GM12878 (cell line): Measurements from ENCODE around the gene SLC11A2. TPM values are rescaled to one million over a fixed set of nuclear protein-coding genes. Genes with fewer than 3 reads are reported as not detected.

Experiments
- ATAC-seq: fragments of 200-7000 bp; cut with Tn5 transposase; 3 replicates; pipeline ENCODE4 v1.9.1; 2020; ENCODE audit warnings: mild to moderate bottlenecking, moderate library complexity
- Bru-seq: library from RNA; stranded (reverse); fragments of 400-500 nt; gene quantifications from one replicate; lab custom pipeline; 2021; lab: Mats Ljungman, UMichigan
- BruChase-seq, 2 experiments: library from RNA; stranded (reverse); fragments of 400-500 nt; gene quantifications; one replicate each; lab custom pipeline; 2021; lab: Mats Ljungman, UMichigan
- BruUV-seq: library from RNA; stranded (reverse); fragments of 400-500 nt; replicated peaks from 2 replicates; lab custom pipeline; 2021; lab: Mats Ljungman, UMichigan
- CTCF ChIA-PET: fragments of 300-600 bp; sonication (Branson Sonifier 250); formaldehyde crosslinking; extraction: SDS; loops from one replicate; lab custom pipeline; 2021; ENCODE audit warnings: inconsistent platforms; lab: Yijun Ruan, JAX
- POLR2A ChIA-PET: fragments of 350-600 bp; formaldehyde crosslinking; extraction: SDS; loops from one replicate; lab custom pipeline; 2021; ENCODE audit warnings: inconsistent platforms; lab: Charles Lee
- RAD21 ChIA-PET: fragments of 300-600 bp; sonication (Branson Sonifier 250); formaldehyde crosslinking; loops from one replicate; lab custom pipeline; 2023; ENCODE audit warnings: antibody characterized with exemption; ENCODE audit not compliant: unreplicated experiment; lab: Charles Lee
- SMC1A ChIA-PET: fragments of 300-600 bp; sonication (Branson Sonifier 250); formaldehyde crosslinking; loops from one replicate; lab custom pipeline; 2023; ENCODE audit not compliant: unreplicated experiment, uncharacterized antibody; lab: Charles Lee
- DNase-seq: peaks from one replicate; pipeline ENCODE4 v3.0.0-alpha.2; 2011; ENCODE audit warnings: low read depth, low spot score
- FAIRE-seq: peaks from 3 replicates; lab custom pipeline; 2011; peaks lifted over from hg19 to GRCh38; lab: Jason Lieb, UNC
- H2AFZ ChIP-seq: 2 replicates; pipeline ENCODE4 v1.6.0; 2011; ENCODE audit warnings: low read depth, low read length, control low read depth; ENCODE audit not compliant: control insufficient read depth
- H3K27ac ChIP-seq: 2 replicates; pipeline ENCODE4 v1.5.1; 2011; ENCODE audit warnings: control low read depth; ENCODE audit not compliant: control insufficient read depth, insufficient read depth
- H3K27me3 ChIP-seq, 2 experiments: replicated peaks in 1 of 2; 2 replicates each; pipeline versions ENCODE4 v1.6.0 to v1.6.1; 2011; ENCODE audit warnings: low read length in 1 of 2; ENCODE audit not compliant: control insufficient read depth in 2 of 2, insufficient read depth in 2 of 2
- H3K36me3 ChIP-seq, 2 experiments: 2 replicates each; pipeline ENCODE4 v1.5.1; 2011; ENCODE audit warnings: low read length in 1 of 2; ENCODE audit not compliant: control insufficient read depth in 2 of 2, insufficient read depth in 2 of 2
- H3K4me1 ChIP-seq: 2 replicates; pipeline ENCODE4 v1.6.1; 2011; ENCODE audit warnings: mild to moderate bottlenecking, low read length, moderate library complexity, mixed read lengths; ENCODE audit not compliant: control insufficient read depth, insufficient read depth
- H3K4me2 ChIP-seq: 2 replicates; pipeline ENCODE4 v1.6.0; 2011; ENCODE audit warnings: control low read depth; ENCODE audit not compliant: control insufficient read depth, insufficient read depth
- H3K4me3 ChIP-seq: fragments of 200-600 bp; sonication (generic); 2 replicates; pipeline ENCODE4 v1.5.1; 2016
- H3K79me2 ChIP-seq: 2 replicates; pipeline ENCODE4 v1.6.0; 2011; ENCODE audit warnings: low read length; ENCODE audit not compliant: control insufficient read depth, insufficient read depth
- H3K9ac ChIP-seq: 2 replicates; pipeline ENCODE4 v1.8.0; 2011; ENCODE audit warnings: low read length, control low read depth, mixed read lengths; ENCODE audit not compliant: control insufficient read depth, insufficient read depth
- H3K9me3 ChIP-seq: replicated peaks from 3 replicates; pipeline ENCODE4 v1.5.1; 2011; ENCODE audit warnings: mild to moderate bottlenecking, low read length; ENCODE audit not compliant: control insufficient read depth, insufficient read depth
- H4K20me1 ChIP-seq: 2 replicates; pipeline ENCODE4 v1.6.0; 2011; ENCODE audit not compliant: control insufficient read depth, insufficient read depth
- BACH1 ChIP-seq: fragments of 450-650 bp; IDR thresholded peaks from 2 replicates; pipeline ENCODE4 v1.6.1; 2017; ENCODE audit warnings: mild to moderate bottlenecking, borderline replicate concordance
- BHLHE40 ChIP-seq, 2 experiments: fragments of 450-650 bp in 1 of 2; IDR thresholded peaks; 2 replicates each; pipeline ENCODE4 v1.6.1; 2011 to 2017; ENCODE audit warnings: low read depth in 2 of 2, borderline replicate concordance in 1 of 2, improper control_type of control experiment in 1 of 2, low read length in 1 of 2, mild to moderate bottlenecking in 1 of 2
- EED ChIP-seq: sonication (generic); IDR thresholded peaks from 2 replicates; pipeline ENCODE4 v1.6.1; 2016; ENCODE audit warnings: antibody characterized with exemption, low read depth
- HCFC1 ChIP-seq: fragments of 150-350 bp; IDR thresholded peaks from 2 replicates; pipeline ENCODE4 v1.6.1; 2014; ENCODE audit warnings: low read length
- HDAC6 ChIP-seq: fragments of 200-600 bp; sonication (generic); IDR thresholded peaks from one replicate; pipeline ENCODE4 v1.8.0; 2017; ENCODE audit warnings: antibody characterized with exemption; ENCODE audit not compliant: unreplicated experiment
- KLF5 ChIP-seq: fragments of 450-650 bp; IDR thresholded peaks from 2 replicates; pipeline ENCODE4 v1.6.1; 2014; ENCODE audit warnings: mild to moderate bottlenecking; ENCODE audit not compliant: partially characterized antibody
- MLLT1 ChIP-seq: fragments of 450-650 bp; IDR thresholded peaks from 2 replicates; pipeline ENCODE4 v1.6.1; 2016; ENCODE audit warnings: mild to moderate bottlenecking
- NRF1 ChIP-seq: conservative IDR thresholded peaks from 2 replicates; pipeline ENCODE4 v1.6.1; 2011; ENCODE audit warnings: mild to moderate bottlenecking, low read depth, low read length, improper control_type of control experiment
- POLR2AphosphoS2 ChIP-seq: IDR thresholded peaks from 2 replicates; pipeline ENCODE4 v1.6.1; 2011; ENCODE audit warnings: low read depth, mild to moderate bottlenecking, low read length, improper control_type of control experiment, moderate library complexity
- RFX5 ChIP-seq: IDR thresholded peaks from 2 replicates; pipeline ENCODE4 v1.6.1; 2011; ENCODE audit warnings: low read depth, low read length, improper control_type of control experiment
- ZNF592 ChIP-seq: fragments of 450-650 bp; IDR thresholded peaks from 2 replicates; pipeline ENCODE4 v1.6.1; 2017; ENCODE audit warnings: mild to moderate bottlenecking, moderate library complexity
- WGBS: methylation state at CpG from one replicate; pipeline ENCODE4 v1.1.6; 2016; ENCODE audit warnings: low lambda C conversion rate; ENCODE audit not compliant: insufficient replicate concordance, insufficient coverage; ENCODE audit errors: missing lambda C conversion rate; 5-methylcytosine and 5-hydroxymethylcytosine counted together
- in situ Hi-C: fragments of 300-500 bp; cut with MboI; formaldehyde crosslinking; loops from 9 replicates; pipeline ENCODE4 v1.14.3; 2018; ENCODE audit warnings: mixed read lengths
- intact Hi-C: fragments of 100-400 bp; cut with micrococcal nuclease; formaldehyde crosslinking; loops from one replicate; pipeline ENCODE4 v1.14.2; 2022; ENCODE audit not compliant: unreplicated experiment
- long read RNA-seq, 2 experiments: library from polyadenylated mRNA; unstranded; transcript quantifications; one replicate each; pipeline ENCODE4 v2.0.0, GENCODE V29; 2019 to 2020
- polyA minus RNA-seq, 3 experiments: library from RNA; depleted of rRNA, polyadenylated mRNA; stranded (reverse); fragments of >200 nt; gene quantifications; 2 replicates each; pipeline ENCODE4 v1.2.3, GENCODE V29; 2011
- polyA plus RNA-seq, 11 experiments: library from polyadenylated mRNA; depleted of rRNA in 4 of 11; unstranded in 6 of 11; stranded (reverse) in 5 of 11; fragments of >200 nt; fragmentation: Nextera tagmentation in 4 of 11; fragmentation: Illumina TruSeq in 1 of 11; extraction: Ambion mirVana in 4 of 11; extraction: Trizol in 1 of 11; gene quantifications; 1 replicate in 1 of 11; 2 replicates in 10 of 11; pipeline versions ENCODE4 v1.2.1 to v1.2.3, GENCODE V29; 2011 to 2016; ENCODE audit warnings: inconsistent platforms in 2 of 11, missing spikeins in 2 of 11, low read depth in 1 of 11
- total RNA-seq, 4 experiments: library from RNA; depleted of rRNA in 3 of 4; stranded (reverse); fragments of >200 nt in 3 of 4; fragmentation: Illumina TruSeq in 1 of 4; extraction: Trizol in 1 of 4; gene quantifications; 2 replicates each; pipeline versions ENCODE4 v1.2.1 to v1.2.3, GENCODE V29; 2013 to 2021

Gene SLC11A2
- total RNA-seq (2013; cell fraction: nucleolus; rRNA removed) = 123 and 135 TPM in 2 replicates
- total RNA-seq (2014; rRNA removed) = 22.1 and 22.2 TPM in 2 replicates
- 15.2 and 17.7 TPM in 2 replicates for total RNA-seq (2014; rRNA removed; fragmentation: Illumina TruSeq; extraction: Trizol)
- total RNA-seq (2021) = 13.4 and 19.0 TPM in 2 replicates
- 10.6 TPM for polyA plus RNA-seq (2011; ENCODE audit: low read depth)
- polyA plus RNA-seq (2011; rRNA removed) = 27.5 and 29.4 TPM in 2 replicates
- polyA plus RNA-seq (2011; cell fraction: cytosol; rRNA removed) = 17.6 and 23.7 TPM in 2 replicates
- 46.6 and 57.2 TPM in 2 replicates for polyA plus RNA-seq (2011; cell fraction: nucleus; rRNA removed)
- polyA plus RNA-seq (2012) = 11.2 and 13.6 TPM in 2 replicates
- 15.1 and 21.3 TPM in 2 replicates for polyA plus RNA-seq (2014; fragmentation: Illumina TruSeq; extraction: Trizol)
- polyA plus RNA-seq (2014; fragmentation: Nextera tagmentation; extraction: Ambion mirVana) = 1 to 10 TPM; 6.2 to 9.0 TPM
- 16.0 and 19.3 TPM in 2 replicates for polyA plus RNA-seq (2014; rRNA removed)
- polyA plus RNA-seq (2016; fragmentation: Nextera tagmentation; extraction: Ambion mirVana) = 10 to 100 TPM; 14.5 to 15.9 TPM
- polyA minus RNA-seq (2011; rRNA and poly(A)+ RNA removed) = 41.2 and 50.5 TPM in 2 replicates
- polyA minus RNA-seq (2011; cell fraction: cytosol; rRNA and poly(A)+ RNA removed) = 4.1 and 12.2 TPM in 2 replicates
- 24.5 and 55.5 TPM in 2 replicates for polyA minus RNA-seq (2011; cell fraction: nucleus; rRNA and poly(A)+ RNA removed)
- Bru-seq, nascent RNA = percentile 70 among the genes with signal in this experiment
- BruChase-seq, experiment 1, labeled RNA remaining after a 6-hour chase = percentile 80 among the genes with signal in this experiment
- BruChase-seq, experiment 2, labeled RNA remaining after a 2-hour chase = percentile 79 among the genes with signal in this experiment
- long read RNA-seq, experiment 1, full-length matches to known transcripts = 2 of 5 reads
- long read RNA-seq, experiment 1, partial matches to known transcripts = 0 of 5 reads
- long read RNA-seq, experiment 1, other reads (novel, unspliced or antisense) = 3 of 5 reads
- long read RNA-seq, experiment 2, full-length matches to known transcripts = 32 of 56 reads
- long read RNA-seq, experiment 2, partial matches to known transcripts = 9 of 56 reads
- long read RNA-seq, experiment 2, other reads (novel, unspliced or antisense) = 15 of 56 reads

GRCh38 chr12:51025836-51026638, at the start of gene SLC11A2:
SLC11A2 (minus strand) TSS chr12:51026384; CDS start chr12:51010728, 15,656 bp downstream.
- BruUV-seq = TSS peak; percentile 75
- no peaks in the 10 kb centered on the region for H4K20me1 ChIP-seq
- H2AFZ ChIP-seq = peak within 1 kb of the TSS; percentile 86
- ATAC-seq (peak; percentile 97), FAIRE-seq (peak; percentile 70), DNase-seq (peak; percentile 72)
- ChIA-PET POLR2A (interaction anchor here (0.8 to 2.8 kb wide), 8 partner anchors 22 to 261 kb away, joined by 3 to 11 read pairs (median 3); partner anchors contain the start of genes ATF1, CSRNP2 and LETMD1), CTCF (interaction anchor here (0.6 to 5.1 kb wide), 13 partner anchors 22 to 519 kb away, joined by 3 to 61 read pairs (median 3); partner anchors contain the start of gene LETMD1), SMC1A (interaction anchor here (0.6 to 3.4 kb wide), 11 partner anchors 16 to 426 kb away, joined by 3 to 31 read pairs (median 3); no protein-coding TSS in a partner anchor), RAD21 (interaction anchor here (0.8 to 6.1 kb wide), 9 partner anchors 15 to 743 kb away, joined by 3 to 43 read pairs (median 4); partner anchors contain the start of genes ATF1, DAZAP2 and LIMA1)
- under 1% methylated on average over 44 of the region's 74 CpGs for WGBS
- in situ Hi-C loops (no loop called here), intact Hi-C loops (loop anchor here (5.0 kb wide), 3 partner anchors 99 to 259 kb away; a partner anchor contains a TSS)
- no peaks in the 10 kb centered on the region for H3K36me3 ChIP-seq
- peaks cover 14% of the 10 kb centered on the region; the same call in 1 of the 2 replicates for H3K4me1 ChIP-seq
- peak within 1 kb of the TSS; percentile 79 for H3K9ac ChIP-seq
- no peaks in the 10 kb centered on the region; a peak in 1 of 4 replicates for H3K27me3 ChIP-seq
- no peaks in the 10 kb centered on the region for H3K9me3 ChIP-seq
- peaks cover 42% of the 10 kb centered on the region for H3K79me2 ChIP-seq
- H3K4me3 ChIP-seq = peak within 1 kb of the TSS; percentile 71
- H3K4me2 ChIP-seq = peak within 1 kb of the TSS; percentile 94
- peak within 1 kb of the TSS; percentile 74 for H3K27ac ChIP-seq
- TF ChIP-seq BACH1 = 0 out of 2 replicates have a peak, but pooled peaks have one; percentile 34
- TF ChIP-seq HCFC1 = peak; percentile 17; the same call in 1 of the 2 replicates
- TF ChIP-seq EED = peak; percentile 40; the same call in 1 of the 2 replicates
- no peak for TF ChIP-seq POLR2AphosphoS2
- no peak for TF ChIP-seq KLF5
- peak; percentile 55 to 85; a peak in 3 of 4 replicates for TF ChIP-seq BHLHE40 (IDR thresholded peaks at IDR 0.05; ENCODE audit: borderline replicate concordance in 1 of 2, low read depth in 2 of 2, low read length in 1 of 2)
- TF ChIP-seq RFX5 = peak; percentile 68; the same call in 1 of the 2 replicates
- no peak for TF ChIP-seq ZNF592
- no peak for TF ChIP-seq MLLT1
- TF ChIP-seq HDAC6 = no peak
- TF ChIP-seq NRF1 = no peak
